ENCODE measurements around the gene MUC5B. TPM values are rescaled to one million over a fixed set of nuclear protein-coding genes. Genes with fewer than 3 reads are reported as not detected.
A peak's percentile ranks its signal among the peaks of the same experiment; 100 is the strongest.
"Not testable (repeated sequence)": the region's sequence is repeated elsewhere in the genome, so short reads cannot be mapped to it uniquely, and the experiment has no call there.

MUC5B gene
- total RNA-seq (ENCODE audit: unreplicated experiment): not detected
- long read RNA-seq: 0 reads

- Mint-ChIP-seq H3K27me3 (ENCODE audit: unreplicated experiment) (peaks cover 5% of the 10 kb centered on the region), H3K27ac (ENCODE audit: unreplicated experiment) (no peak within 1 kb of the TSS), H3K36me3 (ENCODE audit: unreplicated experiment) (no peaks in the 10 kb centered on the region), H3K4me1 (ENCODE audit: low read depth, unreplicated experiment) (peaks cover 1% of the 10 kb centered on the region), H3K9me3 (ENCODE audit: unreplicated experiment) (peaks cover 4% of the 10 kb centered on the region), H3K4me3 (ENCODE audit: unreplicated experiment) (no peak within 1 kb of the TSS)
- TF ChIP-seq CTCF (IDR thresholded peaks at IDR 0.05; ENCODE audit: partially characterized antibody, unreplicated experiment): no peak
- DNase-seq: peak; percentile 13
Measured at GRCh38 chr11:1222491-1223345, at the start of gene MUC5B. Gene MUC5B (plus strand): TSS chr11:1223066. CDS start chr11:1223124, 58 bp downstream.

- H3K36me3 Mint-ChIP-seq (ENCODE audit: unreplicated experiment); DNase-seq; H3K27ac Mint-ChIP-seq (ENCODE audit: unreplicated experiment); H3K4me1 Mint-ChIP-seq (ENCODE audit: low read depth, unreplicated experiment); H3K27me3 Mint-ChIP-seq (ENCODE audit: unreplicated experiment); H3K4me3 Mint-ChIP-seq (ENCODE audit: unreplicated experiment): not testable (repeated sequence)
- H3K9me3 Mint-ChIP-seq (ENCODE audit: unreplicated experiment): peaks cover 15% of the 10 kb centered on the region
Measured at GRCh38 chr11:1173396-1173795, 49.5 kb upstream of the MUC5B start.

GRCh38 chr11:1174441-1175370 lies 48.2 kb upstream of the MUC5B start:
- Mint-ChIP-seq H3K4me1 (ENCODE audit: low read depth, unreplicated experiment) (peaks cover 2% of the 10 kb centered on the region), H3K4me3 (ENCODE audit: unreplicated experiment) (no peak overlapping the region), H3K27me3 (ENCODE audit: unreplicated experiment) (peaks cover 8% of the 10 kb centered on the region), H3K36me3 (ENCODE audit: unreplicated experiment) (no peaks in the 10 kb centered on the region), H3K27ac (ENCODE audit: unreplicated experiment) (no peak overlapping the region), H3K9me3 (ENCODE audit: unreplicated experiment) (peaks cover 13% of the 10 kb centered on the region)
- DNase-seq: no peak
- TF ChIP-seq CTCF (IDR thresholded peaks at IDR 0.05; ENCODE audit: partially characterized antibody, unreplicated experiment): no peak

- Mint-ChIP-seq H3K27ac (ENCODE audit: unreplicated experiment) (no peak overlapping the region), H3K4me3 (ENCODE audit: unreplicated experiment) (no peak overlapping the region), H3K9me3 (ENCODE audit: unreplicated experiment) (peaks cover 13% of the 10 kb centered on the region), H3K27me3 (ENCODE audit: unreplicated experiment) (peaks cover 8% of the 10 kb centered on the region), H3K4me1 (ENCODE audit: low read depth, unreplicated experiment) (peaks cover 2% of the 10 kb centered on the region), H3K36me3 (ENCODE audit: unreplicated experiment) (no peaks in the 10 kb centered on the region)
- no peak for DNase-seq
- no peak for TF ChIP-seq CTCF (IDR thresholded peaks at IDR 0.05; ENCODE audit: partially characterized antibody, unreplicated experiment)
Measured at GRCh38 chr11:1175461-1176223, 47.2 kb upstream of the MUC5B start.
